Measurements from ENCODE around the gene NUP153.

GRCh38 chr6:17705428-17705777 lies 1.3 kb downstream of the NUP153 start:
- TF ChIP-seq, protein P1, sequence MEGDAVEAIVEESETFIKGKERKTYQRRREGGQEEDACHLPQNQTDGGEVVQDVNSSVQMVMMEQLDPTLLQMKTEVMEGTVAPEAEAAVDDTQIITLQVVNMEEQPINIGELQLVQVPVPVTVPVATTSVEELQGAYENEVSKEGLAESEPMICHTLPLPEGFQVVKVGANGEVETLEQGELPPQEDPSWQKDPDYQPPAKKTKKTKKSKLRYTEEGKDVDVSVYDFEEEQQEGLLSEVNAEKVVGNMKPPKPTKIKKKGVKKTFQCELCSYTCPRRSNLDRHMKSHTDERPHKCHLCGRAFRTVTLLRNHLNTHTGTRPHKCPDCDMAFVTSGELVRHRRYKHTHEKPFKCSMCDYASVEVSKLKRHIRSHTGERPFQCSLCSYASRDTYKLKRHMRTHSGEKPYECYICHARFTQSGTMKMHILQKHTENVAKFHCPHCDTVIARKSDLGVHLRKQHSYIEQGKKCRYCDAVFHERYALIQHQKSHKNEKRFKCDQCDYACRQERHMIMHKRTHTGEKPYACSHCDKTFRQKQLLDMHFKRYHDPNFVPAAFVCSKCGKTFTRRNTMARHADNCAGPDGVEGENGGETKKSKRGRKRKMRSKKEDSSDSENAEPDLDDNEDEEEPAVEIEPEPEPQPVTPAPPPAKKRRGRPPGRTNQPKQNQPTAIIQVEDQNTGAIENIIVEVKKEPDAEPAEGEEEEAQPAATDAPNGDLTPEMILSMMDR (IDR thresholded peaks at IDR 0.05; ENCODE audit: low read depth, low read length, poor library complexity, severe bottlenecking): no peak
- no peak for TF ChIP-seq EZH2phosphoT487 (IDR thresholded peaks at IDR 0.05; ENCODE audit: borderline replicate concordance, low read length)

All from DOHH2 (cell line).